ENCODE data around the gene MFAP1. TPM values are rescaled to one million over a fixed set of nuclear protein-coding genes. Genes with fewer than 3 reads are reported as not detected.
"Not testable (repeated sequence)": the region's sequence is repeated elsewhere in the genome, so short reads cannot be mapped to it uniquely, and the experiment has no call there.

MFAP1 gene
- total RNA-seq, 2 donors from 2014 or later: 6.8 to 20.8 TPM

DNA sequence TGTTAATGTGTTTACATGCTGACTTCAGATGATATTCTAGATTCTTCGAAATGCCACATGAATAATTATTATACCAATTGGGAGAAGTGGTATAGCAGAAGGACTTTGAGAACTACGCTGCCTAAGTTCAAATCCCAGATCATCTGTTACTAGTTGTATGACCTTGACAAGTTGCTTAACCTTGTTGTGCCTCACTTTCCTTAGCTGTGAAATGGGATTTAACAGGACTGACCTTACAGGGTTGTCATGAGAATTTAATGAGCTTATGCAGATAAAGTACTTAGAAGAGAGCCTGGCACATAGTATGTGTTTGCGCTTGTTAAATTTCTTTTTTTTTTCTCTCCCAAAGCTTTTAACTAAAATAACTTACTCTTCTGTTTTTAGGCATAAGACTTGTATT is 26.8 kb upstream of the MFAP1 start:
- ATAC-seq (ENCODE audit: insufficient number of reproducible peaks, low FRiP score, low read depth): no peak
- DNase-seq (ENCODE audit: low spot score): no peak
- no peaks in the 10 kb centered on the region for H3K36me3 ChIP-seq
- no peaks in the 10 kb centered on the region for H3K4me1 ChIP-seq (ENCODE audit: control insufficient read depth in 1 of 2, low read depth in 2 of 2)
- no peak overlapping the region for H3K27ac ChIP-seq
- H3K27me3 ChIP-seq (replicated peaks; ENCODE audit: insufficient read depth): no peaks in the 10 kb centered on the region
- TF ChIP-seq, protein P1, sequence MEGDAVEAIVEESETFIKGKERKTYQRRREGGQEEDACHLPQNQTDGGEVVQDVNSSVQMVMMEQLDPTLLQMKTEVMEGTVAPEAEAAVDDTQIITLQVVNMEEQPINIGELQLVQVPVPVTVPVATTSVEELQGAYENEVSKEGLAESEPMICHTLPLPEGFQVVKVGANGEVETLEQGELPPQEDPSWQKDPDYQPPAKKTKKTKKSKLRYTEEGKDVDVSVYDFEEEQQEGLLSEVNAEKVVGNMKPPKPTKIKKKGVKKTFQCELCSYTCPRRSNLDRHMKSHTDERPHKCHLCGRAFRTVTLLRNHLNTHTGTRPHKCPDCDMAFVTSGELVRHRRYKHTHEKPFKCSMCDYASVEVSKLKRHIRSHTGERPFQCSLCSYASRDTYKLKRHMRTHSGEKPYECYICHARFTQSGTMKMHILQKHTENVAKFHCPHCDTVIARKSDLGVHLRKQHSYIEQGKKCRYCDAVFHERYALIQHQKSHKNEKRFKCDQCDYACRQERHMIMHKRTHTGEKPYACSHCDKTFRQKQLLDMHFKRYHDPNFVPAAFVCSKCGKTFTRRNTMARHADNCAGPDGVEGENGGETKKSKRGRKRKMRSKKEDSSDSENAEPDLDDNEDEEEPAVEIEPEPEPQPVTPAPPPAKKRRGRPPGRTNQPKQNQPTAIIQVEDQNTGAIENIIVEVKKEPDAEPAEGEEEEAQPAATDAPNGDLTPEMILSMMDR (IDR thresholded peaks at IDR 0.05): no peak
- no peaks in the 10 kb centered on the region for H3K9me3 ChIP-seq
- no peak overlapping the region for H3K4me3 ChIP-seq

DNA sequence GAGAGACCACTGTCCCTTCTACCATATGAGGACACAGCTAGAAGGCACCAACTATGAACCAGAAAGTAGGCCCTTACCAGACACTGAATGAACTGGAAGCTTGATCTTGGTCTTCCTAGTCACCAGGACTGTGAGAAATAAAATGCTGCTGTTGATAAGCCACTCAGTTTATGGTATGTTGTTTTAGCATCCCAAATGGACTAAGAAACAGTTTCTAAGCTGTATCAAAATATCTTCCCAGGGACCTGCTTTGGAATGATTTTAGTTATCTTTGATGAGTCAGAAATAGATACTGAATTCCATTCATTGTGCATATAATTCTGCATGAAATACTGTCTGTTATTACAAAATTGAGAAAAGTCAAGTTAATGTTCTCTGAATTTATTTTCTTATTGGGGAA is 20.9 kb upstream of the MFAP1 start:
- Histone ChIP-seq H3K4me1 (ENCODE audit: control insufficient read depth in 1 of 2, low read depth in 2 of 2) (no peaks in the 10 kb centered on the region), H3K9me3 (no peaks in the 10 kb centered on the region), H3K27ac (no peak overlapping the region), H3K27me3 (replicated peaks; ENCODE audit: insufficient read depth) (no peaks in the 10 kb centered on the region), H3K4me3 (no peak overlapping the region), H3K36me3 (no peaks in the 10 kb centered on the region)
- DNase-seq (ENCODE audit: low spot score) (no peak), ATAC-seq (ENCODE audit: insufficient number of reproducible peaks, low FRiP score, low read depth) (no peak)
- TF ChIP-seq, protein P1 (IDR thresholded peaks at IDR 0.05): no peak

DNA sequence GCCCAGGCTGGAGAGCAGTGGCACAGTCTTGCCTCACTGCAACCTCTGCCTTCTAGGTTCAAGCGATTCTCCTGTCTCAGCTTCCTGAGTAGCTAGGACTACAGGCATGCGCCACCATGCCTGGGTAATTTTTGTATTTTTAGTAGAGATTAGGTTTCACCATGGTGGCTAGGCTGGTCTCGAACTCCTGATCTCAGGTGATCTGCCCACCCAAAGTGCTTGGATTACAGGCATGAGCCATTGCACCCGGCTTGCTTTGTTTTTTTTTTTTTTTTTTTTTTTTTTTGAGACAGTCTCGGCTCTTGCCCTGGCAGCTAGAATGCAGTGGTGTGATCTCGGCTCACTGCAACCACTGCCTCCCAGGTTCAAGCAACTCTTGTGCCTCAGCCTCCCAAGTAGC is 8.0 kb upstream of the MFAP1 start:
- H3K27me3 ChIP-seq (replicated peaks; ENCODE audit: insufficient read depth); H3K36me3 ChIP-seq; H3K27ac ChIP-seq; H3K9me3 ChIP-seq; ATAC-seq (ENCODE audit: insufficient number of reproducible peaks, low FRiP score, low read depth); DNase-seq (ENCODE audit: low spot score); H3K4me3 ChIP-seq; H3K4me1 ChIP-seq (ENCODE audit: control insufficient read depth in 1 of 2, low read depth in 2 of 2): not testable (repeated sequence)

DNA sequence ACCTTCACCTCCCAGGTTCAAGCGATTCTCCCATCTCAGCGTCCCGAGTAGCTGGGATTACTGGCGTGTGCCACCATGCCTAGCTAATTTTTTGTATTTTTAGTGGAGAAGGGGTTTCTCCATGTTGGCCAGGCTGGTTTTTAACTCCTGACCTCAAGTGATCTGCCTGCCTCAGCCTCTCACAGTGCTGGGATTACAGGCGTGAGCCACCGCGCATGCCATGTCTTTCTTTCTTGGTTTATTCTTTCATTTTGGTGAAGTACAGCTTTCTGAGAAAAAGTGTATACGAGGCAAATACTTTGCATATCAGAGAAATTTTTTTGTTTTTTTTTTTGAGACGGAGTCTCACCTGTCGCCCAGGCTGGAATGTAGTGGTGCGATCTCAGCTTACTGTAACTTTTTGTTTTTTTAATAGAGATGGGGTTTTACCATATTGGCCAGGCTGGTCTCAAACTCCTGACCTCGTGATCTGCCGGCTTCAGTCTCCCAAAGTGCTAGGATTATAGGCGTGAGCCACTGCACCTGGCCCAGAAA is 7.1 kb upstream of the MFAP1 start:
- not testable (repeated sequence) for DNase-seq (ENCODE audit: low spot score); H3K4me3 ChIP-seq; ATAC-seq (ENCODE audit: insufficient number of reproducible peaks, low FRiP score, low read depth); H3K27ac ChIP-seq; H3K27me3 ChIP-seq (replicated peaks; ENCODE audit: insufficient read depth); H3K9me3 ChIP-seq; H3K36me3 ChIP-seq
- peaks cover 7 to 13% of the 10 kb centered on the region in 2 donors for H3K4me1 ChIP-seq (ENCODE audit: control insufficient read depth in 1 of 2, low read depth in 2 of 2)

DNA sequence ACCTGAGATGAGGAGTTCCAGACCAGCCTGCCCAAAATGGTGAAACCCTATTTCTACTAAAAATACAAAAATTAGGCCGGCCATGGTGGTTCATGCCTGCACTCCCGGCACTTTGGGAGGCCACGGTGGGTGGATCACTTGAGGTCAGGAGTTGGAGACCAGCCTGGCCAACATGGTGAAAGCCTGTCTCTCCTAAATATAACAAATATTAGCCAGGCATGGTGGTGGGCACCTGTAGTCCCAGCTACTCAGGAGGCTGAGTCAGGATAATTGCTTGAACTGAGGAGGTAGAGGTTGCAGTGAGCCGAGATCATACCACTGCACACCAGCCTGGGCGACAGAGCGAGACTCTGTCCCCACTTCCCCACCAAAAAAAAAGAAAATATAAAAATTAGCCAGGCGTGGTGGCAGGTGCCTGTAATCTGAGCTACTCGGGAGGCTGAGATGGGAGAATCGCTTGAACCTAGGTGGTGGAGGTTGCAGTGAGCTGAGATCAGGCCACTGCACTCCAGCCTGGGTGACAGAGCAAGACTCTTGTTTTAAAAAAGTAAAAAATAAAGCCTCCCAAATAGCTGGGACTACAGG is 6.3 kb upstream of the MFAP1 start:
- not testable (repeated sequence) for H3K36me3 ChIP-seq; ATAC-seq (ENCODE audit: insufficient number of reproducible peaks, low FRiP score, low read depth); DNase-seq (ENCODE audit: low spot score); H3K9me3 ChIP-seq; H3K27me3 ChIP-seq (replicated peaks; ENCODE audit: insufficient read depth); H3K4me3 ChIP-seq; H3K27ac ChIP-seq
- H3K4me1 ChIP-seq (ENCODE audit: control insufficient read depth in 1 of 2, low read depth in 2 of 2): peaks cover 9 to 19% of the 10 kb centered on the region in 2 donors

DNA sequence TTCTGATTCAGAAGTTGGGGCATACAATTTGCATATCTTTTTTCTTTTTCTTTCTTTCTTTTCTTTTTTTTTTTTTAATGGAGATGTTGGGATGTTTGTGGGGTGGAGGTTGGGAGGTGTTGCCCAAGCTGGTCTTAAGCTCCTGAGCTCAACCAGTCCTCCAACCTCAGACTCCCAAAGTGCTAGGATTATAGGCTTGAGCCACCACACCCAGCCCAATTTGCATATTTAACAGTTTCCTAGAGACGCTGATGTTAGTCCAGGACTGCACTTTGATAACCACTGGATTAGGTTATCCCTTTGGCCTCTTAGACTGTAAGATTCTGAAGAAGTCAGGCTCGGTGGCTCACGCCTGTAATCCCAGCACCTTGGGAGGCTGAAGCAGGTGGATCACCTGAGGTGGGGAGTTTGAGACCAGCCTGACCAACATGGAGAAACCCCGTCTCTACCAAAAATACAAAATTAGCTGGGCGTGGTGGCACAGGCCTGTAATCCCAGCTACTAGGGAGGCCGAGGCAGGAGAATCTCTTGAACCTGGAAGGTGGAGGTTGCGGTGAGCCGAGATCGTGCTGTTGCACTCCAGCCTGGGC is 5.6 kb upstream of the MFAP1 start:
- H3K9me3 ChIP-seq; H3K36me3 ChIP-seq; H3K27ac ChIP-seq; H3K27me3 ChIP-seq (replicated peaks; ENCODE audit: insufficient read depth); DNase-seq (ENCODE audit: low spot score); H3K4me3 ChIP-seq; ATAC-seq (ENCODE audit: insufficient number of reproducible peaks, low FRiP score, low read depth): not testable (repeated sequence)
- peaks cover 10 to 20% of the 10 kb centered on the region in 2 donors for H3K4me1 ChIP-seq (ENCODE audit: control insufficient read depth in 1 of 2, low read depth in 2 of 2)

DNA sequence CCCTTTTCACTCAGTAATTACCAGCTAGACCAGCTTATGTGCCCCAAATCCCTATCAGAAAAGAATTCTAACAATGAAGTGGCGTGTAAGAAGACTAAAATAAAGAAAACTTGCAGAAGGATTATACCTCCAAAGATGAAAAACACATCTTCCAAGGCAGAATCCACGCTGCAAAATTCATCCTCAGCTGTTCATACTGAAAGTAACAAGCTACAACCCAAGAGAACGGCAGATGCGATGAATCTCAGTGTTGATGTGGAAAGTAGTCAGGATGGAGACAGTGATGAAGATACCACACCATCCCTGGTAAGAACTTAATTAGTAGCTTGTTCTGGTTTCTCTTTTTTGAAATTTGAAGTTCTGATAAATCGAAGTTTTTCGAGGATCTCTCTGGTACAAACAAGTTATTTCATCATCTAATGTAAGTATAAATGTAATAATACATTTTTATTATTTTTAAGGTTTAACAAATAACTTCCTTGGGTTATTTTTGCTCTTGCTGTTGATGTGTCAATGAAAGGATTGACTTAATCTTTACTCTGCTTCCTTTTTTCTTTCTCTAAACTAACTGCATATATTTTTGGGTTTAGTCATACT is 3.7 kb upstream of the MFAP1 start:
- peak overlapping the region in 1 of 2 donors; percentile 71 for H3K27ac ChIP-seq
- H3K36me3 ChIP-seq: no peaks in the 10 kb centered on the region
- H3K4me1 ChIP-seq (ENCODE audit: control insufficient read depth in 1 of 2, low read depth in 2 of 2): peaks cover 20 to 31% of the 10 kb centered on the region in 2 donors
- peak overlapping the region; percentile 78 for H3K4me3 ChIP-seq
- TF ChIP-seq, protein P1 (IDR thresholded peaks at IDR 0.05): no peak
- no peaks in the 10 kb centered on the region for H3K9me3 ChIP-seq
- H3K27me3 ChIP-seq (replicated peaks; ENCODE audit: insufficient read depth): no peaks in the 10 kb centered on the region
- ATAC-seq (ENCODE audit: insufficient number of reproducible peaks, low FRiP score, low read depth) (no peak), DNase-seq (ENCODE audit: low spot score) (no peak)

Measured in thoracic aorta (tissue), 2 donors.